GM23338 (cell line): ENCODE measurements around the gene AGBL2. TPM values are rescaled to one million over a fixed set of nuclear protein-coding genes. Genes with fewer than 3 reads are reported as not detected.

ENCODE experiments used
- ATAC-seq: fragments of 200-7000 bp; cut with Tn5 transposase; 3 replicates; pipeline ENCODE4 v1.9.1; 2020
- DNase-seq: peaks from one replicate; pipeline ENCODE4 v3.0.0-alpha.2; 2015; ENCODE audit warnings: low spot score
- H2AFZ ChIP-seq: fragments of 200-600 bp; sonication (generic); 2 replicates; pipeline ENCODE4 v1.8.0; 2016; ENCODE audit warnings: antibody characterized with exemption, mild to moderate bottlenecking, moderate library complexity
- H3F3A ChIP-seq: fragments of 200-600 bp; sonication (generic); replicated peaks from 2 replicates; pipeline ENCODE4 v1.8.0; 2017; ENCODE audit warnings: antibody characterized with exemption, mixed run types, low read depth
- H3K27ac ChIP-seq: fragments of 200-600 bp; sonication (generic); 2 replicates; pipeline ENCODE4 v1.6.1; 2016; ENCODE audit warnings: low read depth
- H3K27me3 ChIP-seq: fragments of 200-600 bp; sonication (generic); 2 replicates; pipeline ENCODE4 v1.8.0; 2016; ENCODE audit warnings: mild to moderate bottlenecking, mixed run types, moderate library complexity; ENCODE audit not compliant: insufficient read depth
- H3K36me3 ChIP-seq: fragments of 200-600 bp; sonication (generic); 2 replicates; pipeline ENCODE4 v1.8.0; 2016; ENCODE audit warnings: mild to moderate bottlenecking; ENCODE audit not compliant: insufficient read depth
- H3K4me1 ChIP-seq: fragments of 200-600 bp; sonication (generic); 2 replicates; pipeline ENCODE4 v1.8.0; 2016; ENCODE audit warnings: mild to moderate bottlenecking, moderate library complexity; ENCODE audit not compliant: insufficient read depth
- H3K4me2 ChIP-seq: fragments of 200-600 bp; sonication (generic); 2 replicates; pipeline ENCODE4 v1.7.1; 2017; ENCODE audit warnings: mixed run types
- H3K4me3 ChIP-seq: fragments of 200-600 bp; sonication (generic); 2 replicates; pipeline ENCODE4 v1.6.1; 2016; ENCODE audit warnings: mixed run types
- H3K79me2 ChIP-seq: fragments of 200-600 bp; sonication (generic); replicated peaks from 2 replicates; pipeline ENCODE4 v1.8.0; 2017; ENCODE audit warnings: mild to moderate bottlenecking; ENCODE audit not compliant: insufficient read depth
- H3K9me2 ChIP-seq: fragments of 200-600 bp; sonication (generic); 2 replicates; pipeline ENCODE4 v1.8.0; 2017; ENCODE audit not compliant: insufficient read depth
- H4K20me1 ChIP-seq: fragments of 200-600 bp; sonication (generic); replicated peaks from 2 replicates; pipeline ENCODE4 v1.8.0; 2017; ENCODE audit warnings: mild to moderate bottlenecking; ENCODE audit not compliant: insufficient read depth
- H3K27ac Mint-ChIP-seq: 2 replicates; pipeline ENCODE4 v1.8.0; 2020; ENCODE audit warnings: inconsistent platforms, mild to moderate bottlenecking, moderate library complexity, mixed read lengths
- H3K27me3 Mint-ChIP-seq: 3 replicates; pipeline ENCODE4 v1.8.0; 2022; ENCODE audit warnings: low read depth, mild to moderate bottlenecking, moderate library complexity, mixed read lengths, inconsistent platforms; ENCODE audit not compliant: insufficient read depth, poor library complexity
- H3K36me3 Mint-ChIP-seq: 3 replicates; pipeline ENCODE4 v1.8.0; 2021; ENCODE audit warnings: low read depth, mild to moderate bottlenecking, inconsistent platforms, moderate library complexity, mixed read lengths
- H3K4me1 Mint-ChIP-seq: 3 replicates; pipeline ENCODE4 v1.8.0; 2020; ENCODE audit warnings: mild to moderate bottlenecking, inconsistent platforms, mixed read lengths
- H3K4me3 Mint-ChIP-seq: 3 replicates; pipeline ENCODE4 v1.8.0; 2021; ENCODE audit warnings: moderate library complexity, mild to moderate bottlenecking, inconsistent platforms, mixed read lengths
- H3K9me3 Mint-ChIP-seq: 3 replicates; pipeline ENCODE4 v1.8.0; 2020; ENCODE audit warnings: moderate library complexity, mild to moderate bottlenecking, inconsistent platforms, mixed read lengths
- EZH2phosphoT487 ChIP-seq: fragments of 200-600 bp; sonication (generic); IDR thresholded peaks from one replicate; pipeline ENCODE4 v1.8.1; 2018; ENCODE audit warnings: antibody characterized with exemption; ENCODE audit not compliant: unreplicated experiment
- JUNB ChIP-seq: IDR thresholded peaks from one replicate; pipeline ENCODE4 v1.6.1; 2016; ENCODE audit warnings: antibody characterized with exemption; ENCODE audit not compliant: unreplicated experiment
- NANOG ChIP-seq: IDR thresholded peaks from 2 replicates; pipeline ENCODE4 v1.6.1; 2016; ENCODE audit warnings: antibody characterized with exemption, borderline replicate concordance
- POLR2AphosphoS5 ChIP-seq: IDR thresholded peaks from 2 replicates; pipeline ENCODE4 v1.6.1; 2016; ENCODE audit warnings: antibody characterized with exemption, low read depth
- STAT1 ChIP-seq: IDR thresholded peaks from one replicate; pipeline ENCODE4 v1.6.1; 2016; ENCODE audit warnings: antibody characterized with exemption; ENCODE audit not compliant: unreplicated experiment
- ZNF114 ChIP-seq: fragments of 250-450 bp; sonication (Bioruptor Pico); IDR thresholded peaks from 2 replicates; pipeline ENCODE4 v1.5.0; 2020; ENCODE audit warnings: mild to moderate bottlenecking, moderate library complexity
- ZNF331 ChIP-seq: fragments of 250-450 bp; sonication (Bioruptor Pico); IDR thresholded peaks from 2 replicates; pipeline ENCODE4 v1.5.0; 2020; ENCODE audit warnings: low read depth, mild to moderate bottlenecking, moderate library complexity
- polyA plus RNA-seq: library from polyadenylated mRNA; unstranded; fragments of >200 nt; fragmentation: Nextera tagmentation; extraction: Ambion mirVana; gene quantifications from 2 replicates; pipeline ENCODE4 v1.2.1, GENCODE V29; 2016
- total RNA-seq: library from RNA; depleted of rRNA; stranded (reverse); fragments of >200 nt; shearing (Covaris generic); gene quantifications from 2 replicates; pipeline ENCODE4 v1.2.3, GENCODE V29; 2014
- TF ChIP-seq, protein P1 (sequence below): IDR thresholded peaks from one replicate; pipeline ENCODE4 v1.6.1; 2018; ENCODE audit warnings: antibody characterized with exemption; ENCODE audit not compliant: unreplicated experiment
- TF ChIP-seq, protein P2 (sequence below): IDR thresholded peaks from 2 replicates; pipeline ENCODE4 v1.6.1; 2016; ENCODE audit warnings: antibody characterized with exemption
- TF ChIP-seq, protein P3 (sequence below): fragments of 250-450 bp; sonication (Bioruptor Pico); IDR thresholded peaks from 2 replicates; pipeline ENCODE4 v1.5.0; 2020; ENCODE audit warnings: mild to moderate bottlenecking, moderate library complexity

The AGBL2 gene
- total and polyA plus RNA-seq, 2 experiments from 2014 or later, result 5.1 to 5.6 TPM

GRCh38 chr11:47672283-47672730, 42.9 kb downstream of the AGBL2 start (continued):
- TF ChIP-seq, protein P1, sequence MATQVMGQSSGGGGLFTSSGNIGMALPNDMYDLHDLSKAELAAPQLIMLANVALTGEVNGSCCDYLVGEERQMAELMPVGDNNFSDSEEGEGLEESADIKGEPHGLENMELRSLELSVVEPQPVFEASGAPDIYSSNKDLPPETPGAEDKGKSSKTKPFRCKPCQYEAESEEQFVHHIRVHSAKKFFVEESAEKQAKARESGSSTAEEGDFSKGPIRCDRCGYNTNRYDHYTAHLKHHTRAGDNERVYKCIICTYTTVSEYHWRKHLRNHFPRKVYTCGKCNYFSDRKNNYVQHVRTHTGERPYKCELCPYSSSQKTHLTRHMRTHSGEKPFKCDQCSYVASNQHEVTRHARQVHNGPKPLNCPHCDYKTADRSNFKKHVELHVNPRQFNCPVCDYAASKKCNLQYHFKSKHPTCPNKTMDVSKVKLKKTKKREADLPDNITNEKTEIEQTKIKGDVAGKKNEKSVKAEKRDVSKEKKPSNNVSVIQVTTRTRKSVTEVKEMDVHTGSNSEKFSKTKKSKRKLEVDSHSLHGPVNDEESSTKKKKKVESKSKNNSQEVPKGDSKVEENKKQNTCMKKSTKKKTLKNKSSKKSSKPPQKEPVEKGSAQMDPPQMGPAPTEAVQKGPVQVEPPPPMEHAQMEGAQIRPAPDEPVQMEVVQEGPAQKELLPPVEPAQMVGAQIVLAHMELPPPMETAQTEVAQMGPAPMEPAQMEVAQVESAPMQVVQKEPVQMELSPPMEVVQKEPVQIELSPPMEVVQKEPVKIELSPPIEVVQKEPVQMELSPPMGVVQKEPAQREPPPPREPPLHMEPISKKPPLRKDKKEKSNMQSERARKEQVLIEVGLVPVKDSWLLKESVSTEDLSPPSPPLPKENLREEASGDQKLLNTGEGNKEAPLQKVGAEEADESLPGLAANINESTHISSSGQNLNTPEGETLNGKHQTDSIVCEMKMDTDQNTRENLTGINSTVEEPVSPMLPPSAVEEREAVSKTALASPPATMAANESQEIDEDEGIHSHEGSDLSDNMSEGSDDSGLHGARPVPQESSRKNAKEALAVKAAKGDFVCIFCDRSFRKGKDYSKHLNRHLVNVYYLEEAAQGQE, result no peak
- TF ChIP-seq EZH2phosphoT487 (no peak), JUNB (no peak), ZNF114 (no peak), STAT1 (no peak)

- H3K27ac Mint-ChIP-seq, result no peak overlapping the region
- H3K9me2 ChIP-seq, result no peaks in the 10 kb centered on the region
- no peaks in the 10 kb centered on the region for H3K9me3 Mint-ChIP-seq
- no peaks in the 10 kb centered on the region for H3K27me3 ChIP-seq
- H3K36me3 ChIP-seq, result no peaks in the 10 kb centered on the region
- no peaks in the 10 kb centered on the region for H3K79me2 ChIP-seq
- no peak overlapping the region for H3K4me3 Mint-ChIP-seq
- H3F3A ChIP-seq, result no peaks in the 10 kb centered on the region
- no peaks in the 10 kb centered on the region for H3K4me1 ChIP-seq
- H3K4me1 Mint-ChIP-seq, result no peaks in the 10 kb centered on the region
- H4K20me1 ChIP-seq, result no peaks in the 10 kb centered on the region
- DNase-seq, result no peak
- H3K4me2 ChIP-seq, result no peak overlapping the region
- no peaks in the 10 kb centered on the region for H3K36me3 Mint-ChIP-seq
- H3K4me3 ChIP-seq, result no peak overlapping the region
- H3K27me3 Mint-ChIP-seq, result no peaks in the 10 kb centered on the region
- no peak overlapping the region for H3K27ac ChIP-seq
- ATAC-seq, result no peak
- TF ChIP-seq ZNF331 (CRISPR knock-in tag) (no peak), JUNB (no peak), EZH2phosphoT487 (no peak), ZNF114 (no peak), STAT1 (no peak), NANOG (no peak), POLR2AphosphoS5 (no peak)
- TF ChIP-seq, protein P2, sequence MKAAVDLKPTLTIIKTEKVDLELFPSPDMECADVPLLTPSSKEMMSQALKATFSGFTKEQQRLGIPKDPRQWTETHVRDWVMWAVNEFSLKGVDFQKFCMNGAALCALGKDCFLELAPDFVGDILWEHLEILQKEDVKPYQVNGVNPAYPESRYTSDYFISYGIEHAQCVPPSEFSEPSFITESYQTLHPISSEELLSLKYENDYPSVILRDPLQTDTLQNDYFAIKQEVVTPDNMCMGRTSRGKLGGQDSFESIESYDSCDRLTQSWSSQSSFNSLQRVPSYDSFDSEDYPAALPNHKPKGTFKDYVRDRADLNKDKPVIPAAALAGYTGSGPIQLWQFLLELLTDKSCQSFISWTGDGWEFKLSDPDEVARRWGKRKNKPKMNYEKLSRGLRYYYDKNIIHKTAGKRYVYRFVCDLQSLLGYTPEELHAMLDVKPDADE, result no peak
- TF ChIP-seq, protein P1, result no peak
- TF ChIP-seq, protein P3, sequence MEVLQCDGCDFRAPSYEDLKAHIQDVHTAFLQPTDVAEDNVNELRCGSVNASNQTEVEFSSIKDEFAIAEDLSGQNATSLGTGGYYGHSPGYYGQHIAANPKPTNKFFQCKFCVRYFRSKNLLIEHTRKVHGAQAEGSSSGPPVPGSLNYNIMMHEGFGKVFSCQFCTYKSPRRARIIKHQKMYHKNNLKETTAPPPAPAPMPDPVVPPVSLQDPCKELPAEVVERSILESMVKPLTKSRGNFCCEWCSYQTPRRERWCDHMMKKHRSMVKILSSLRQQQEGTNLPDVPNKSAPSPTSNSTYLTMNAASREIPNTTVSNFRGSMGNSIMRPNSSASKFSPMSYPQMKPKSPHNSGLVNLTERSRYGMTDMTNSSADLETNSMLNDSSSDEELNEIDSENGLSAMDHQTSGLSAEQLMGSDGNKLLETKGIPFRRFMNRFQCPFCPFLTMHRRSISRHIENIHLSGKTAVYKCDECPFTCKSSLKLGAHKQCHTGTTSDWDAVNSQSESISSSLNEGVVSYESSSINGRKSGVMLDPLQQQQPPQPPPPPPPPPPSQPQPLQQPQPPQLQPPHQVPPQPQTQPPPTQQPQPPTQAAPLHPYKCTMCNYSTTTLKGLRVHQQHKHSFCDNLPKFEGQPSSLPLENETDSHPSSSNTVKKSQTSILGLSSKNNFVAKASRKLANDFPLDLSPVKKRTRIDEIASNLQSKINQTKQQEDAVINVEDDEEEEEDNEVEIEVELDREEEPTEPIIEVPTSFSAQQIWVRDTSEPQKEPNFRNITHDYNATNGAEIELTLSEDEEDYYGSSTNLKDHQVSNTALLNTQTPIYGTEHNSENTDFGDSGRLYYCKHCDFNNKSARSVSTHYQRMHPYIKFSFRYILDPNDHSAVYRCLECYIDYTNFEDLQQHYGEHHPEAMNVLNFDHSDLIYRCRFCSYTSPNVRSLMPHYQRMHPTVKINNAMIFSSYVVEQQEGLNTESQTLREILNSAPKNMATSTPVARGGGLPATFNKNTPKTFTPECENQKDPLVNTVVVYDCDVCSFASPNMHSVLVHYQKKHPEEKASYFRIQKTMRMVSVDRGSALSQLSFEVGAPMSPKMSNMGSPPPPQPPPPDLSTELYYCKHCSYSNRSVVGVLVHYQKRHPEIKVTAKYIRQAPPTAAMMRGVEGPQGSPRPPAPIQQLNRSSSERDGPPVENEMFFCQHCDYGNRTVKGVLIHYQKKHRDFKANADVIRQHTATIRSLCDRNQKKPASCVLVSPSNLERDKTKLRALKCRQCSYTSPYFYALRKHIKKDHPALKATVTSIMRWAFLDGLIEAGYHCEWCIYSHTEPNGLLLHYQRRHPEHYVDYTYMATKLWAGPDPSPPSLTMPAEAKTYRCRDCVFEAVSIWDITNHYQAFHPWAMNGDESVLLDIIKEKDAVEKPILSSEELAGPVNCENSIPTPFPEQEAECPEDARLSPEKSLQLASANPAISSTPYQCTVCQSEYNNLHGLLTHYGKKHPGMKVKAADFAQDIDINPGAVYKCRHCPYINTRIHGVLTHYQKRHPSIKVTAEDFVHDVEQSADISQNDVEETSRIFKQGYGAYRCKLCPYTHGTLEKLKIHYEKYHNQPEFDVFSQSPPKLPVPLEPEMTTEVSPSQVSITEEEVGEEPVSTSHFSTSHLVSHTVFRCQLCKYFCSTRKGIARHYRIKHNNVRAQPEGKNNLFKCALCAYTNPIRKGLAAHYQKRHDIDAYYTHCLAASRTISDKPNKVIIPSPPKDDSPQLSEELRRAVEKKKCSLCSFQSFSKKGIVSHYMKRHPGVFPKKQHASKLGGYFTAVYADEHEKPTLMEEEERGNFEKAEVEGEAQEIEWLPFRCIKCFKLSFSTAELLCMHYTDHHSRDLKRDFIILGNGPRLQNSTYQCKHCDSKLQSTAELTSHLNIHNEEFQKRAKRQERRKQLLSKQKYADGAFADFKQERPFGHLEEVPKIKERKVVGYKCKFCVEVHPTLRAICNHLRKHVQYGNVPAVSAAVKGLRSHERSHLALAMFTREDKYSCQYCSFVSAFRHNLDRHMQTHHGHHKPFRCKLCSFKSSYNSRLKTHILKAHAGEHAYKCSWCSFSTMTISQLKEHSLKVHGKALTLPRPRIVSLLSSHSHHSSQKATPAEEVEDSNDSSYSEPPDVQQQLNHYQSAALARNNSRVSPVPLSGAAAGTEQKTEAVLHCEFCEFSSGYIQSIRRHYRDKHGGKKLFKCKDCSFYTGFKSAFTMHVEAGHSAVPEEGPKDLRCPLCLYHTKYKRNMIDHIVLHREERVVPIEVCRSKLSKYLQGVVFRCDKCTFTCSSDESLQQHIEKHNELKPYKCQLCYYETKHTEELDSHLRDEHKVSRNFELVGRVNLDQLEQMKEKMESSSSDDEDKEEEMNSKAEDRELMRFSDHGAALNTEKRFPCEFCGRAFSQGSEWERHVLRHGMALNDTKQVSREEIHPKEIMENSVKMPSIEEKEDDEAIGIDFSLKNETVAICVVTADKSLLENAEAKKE (CRISPR knock-in tag), result no peak
- H2AFZ ChIP-seq, result no peak overlapping the region
These were observed 45.3 kb downstream of the AGBL2 start for GRCh38 chr11:47669856-47670255.
